Effector memory CD4-positive, alpha-beta T cell (primary cell): ENCODE results near the gene ASTN2.

ENCODE experiments used
- DNase-seq, 3 donors: peaks; one replicate each; pipeline ENCODE4 v3.0.0-alpha.2; 2020
- H3K27ac ChIP-seq: 2 replicates; pipeline ENCODE4 v1.7.0; 2013; ENCODE audit warnings: mild to moderate bottlenecking, low read length, moderate library complexity; ENCODE audit not compliant: insufficient read depth, poor library complexity, severe bottlenecking
- H3K27me3 ChIP-seq: replicated peaks from 2 replicates; pipeline ENCODE4 v1.7.0; 2013; ENCODE audit warnings: mild to moderate bottlenecking, low read length; ENCODE audit not compliant: insufficient read depth, control insufficient read depth, poor library complexity, severe bottlenecking
- H3K36me3 ChIP-seq: 2 replicates; pipeline ENCODE4 v1.7.0; 2013; ENCODE audit warnings: mild to moderate bottlenecking, low read length, moderate library complexity; ENCODE audit not compliant: control insufficient read depth, insufficient read depth
- H3K4me1 ChIP-seq: 2 replicates; pipeline ENCODE4 v1.7.0; 2013; ENCODE audit warnings: low read length, mild to moderate bottlenecking; ENCODE audit not compliant: control insufficient read depth, insufficient read depth, poor library complexity, severe bottlenecking
- H3K4me3 ChIP-seq: 2 replicates; pipeline ENCODE4 v1.7.0; 2013; ENCODE audit warnings: low read length, low read depth, mild to moderate bottlenecking; ENCODE audit not compliant: insufficient read depth, poor library complexity, severe bottlenecking
- H3K9me3 ChIP-seq: 2 replicates; pipeline ENCODE4 v1.7.0; 2013; ENCODE audit warnings: mild to moderate bottlenecking, low read length, moderate library complexity; ENCODE audit not compliant: control insufficient read depth

ASTN2 gene

DNA sequence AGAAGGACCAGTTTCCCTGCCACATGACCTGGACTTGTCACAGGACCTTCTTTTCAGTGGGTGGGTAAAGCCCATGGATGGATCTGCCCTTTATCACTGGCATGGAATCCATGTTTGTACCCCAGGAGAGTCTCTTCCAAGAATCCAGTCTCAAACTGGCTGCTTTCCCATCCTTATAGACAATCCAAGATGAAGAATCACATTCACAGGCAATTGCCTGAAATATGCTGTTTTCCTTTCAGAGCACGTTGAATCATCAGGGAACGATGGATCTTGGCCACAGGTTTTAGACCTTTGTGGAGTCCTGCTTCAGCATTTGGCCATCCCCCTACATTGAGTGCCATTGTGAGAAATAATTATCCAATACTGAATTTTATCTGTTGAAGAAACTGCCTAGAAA is 319.8 kb downstream of the ASTN2 start:
- Histone ChIP-seq H3K27ac (no peak overlapping the region), H3K9me3 (no peaks in the 10 kb centered on the region), H3K4me1 (no peaks in the 10 kb centered on the region), H3K4me3 (no peak overlapping the region), H3K36me3 (no peaks in the 10 kb centered on the region), H3K27me3 (no peaks in the 10 kb centered on the region)
- no peak for DNase-seq

DNA sequence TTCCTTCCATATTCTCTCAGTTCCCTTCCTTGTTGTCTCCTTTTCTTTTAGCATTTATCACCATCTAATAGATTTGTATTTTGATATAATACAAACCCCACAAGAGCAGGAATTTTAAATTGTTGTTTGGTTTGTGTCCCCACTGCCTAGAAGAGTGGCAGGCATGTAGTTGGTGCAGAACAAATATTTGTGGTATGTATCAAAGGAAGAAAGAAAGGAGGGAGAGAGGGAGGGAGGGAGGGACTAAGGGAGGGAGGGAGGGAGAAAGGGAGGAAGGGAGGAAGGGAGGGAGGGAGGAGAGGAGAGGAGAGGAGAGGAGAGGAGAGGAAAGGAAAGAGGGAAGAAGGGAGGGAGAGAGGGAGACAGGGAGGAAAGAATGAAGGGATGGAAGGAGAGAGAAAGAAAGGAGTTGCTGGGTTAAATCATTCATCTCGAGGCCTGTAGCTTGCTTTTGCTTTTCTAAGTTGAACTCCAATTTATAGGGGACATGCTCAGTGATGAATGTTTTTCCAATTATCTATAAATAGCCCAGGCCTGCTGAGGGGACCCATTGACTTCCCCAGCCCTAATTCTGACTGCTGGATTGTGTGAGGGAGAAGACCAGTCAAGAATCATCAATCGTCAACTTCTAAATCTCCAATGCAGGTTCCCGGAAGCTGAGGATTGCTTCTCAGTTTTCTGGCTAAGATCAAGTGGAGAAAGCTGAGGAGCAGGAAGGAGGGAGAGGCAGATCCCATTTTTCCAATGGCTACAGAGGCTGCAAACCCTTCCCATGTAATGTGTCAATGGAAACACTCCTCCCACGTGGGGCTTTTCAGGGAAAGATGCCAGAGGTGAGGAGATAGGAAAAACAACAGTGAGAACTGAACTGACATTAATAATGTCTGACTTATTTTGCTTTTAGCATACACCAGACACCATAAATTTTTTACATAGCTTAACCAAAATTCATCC is 320.7 kb downstream of the ASTN2 start:
- H3K9me3 ChIP-seq, result no peaks in the 10 kb centered on the region
- no peaks in the 10 kb centered on the region for H3K27me3 ChIP-seq
- no peaks in the 10 kb centered on the region for H3K36me3 ChIP-seq
- H3K4me1 ChIP-seq, result no peaks in the 10 kb centered on the region
- no peak overlapping the region for H3K4me3 ChIP-seq
- no peak overlapping the region for H3K27ac ChIP-seq
- no peak for DNase-seq

DNA sequence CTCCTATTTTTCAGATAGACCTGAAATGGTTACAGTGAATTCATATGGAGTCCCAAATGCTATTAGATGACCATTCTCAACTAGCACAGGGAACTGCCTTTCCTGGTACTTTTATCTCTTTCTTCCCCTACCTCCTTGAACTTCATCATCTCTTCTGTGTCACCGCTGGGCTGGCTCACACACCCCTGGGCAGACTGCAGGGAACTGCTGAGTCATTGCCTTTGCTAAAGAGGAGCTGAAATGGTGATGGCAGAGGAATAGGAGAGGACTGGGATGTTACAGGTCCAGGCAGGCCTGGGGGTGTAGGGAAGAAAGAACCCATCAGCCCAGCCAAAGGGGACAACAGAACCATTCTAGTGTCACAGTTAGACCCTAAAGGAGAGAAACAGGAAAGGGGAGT is 322.3 kb downstream of the ASTN2 start:
- H3K4me1 ChIP-seq, result no peaks in the 10 kb centered on the region
- no peaks in the 10 kb centered on the region for H3K36me3 ChIP-seq
- H3K27ac ChIP-seq, result no peak overlapping the region
- H3K4me3 ChIP-seq, result no peak overlapping the region
- H3K27me3 ChIP-seq, result no peaks in the 10 kb centered on the region
- DNase-seq, result no peak
- H3K9me3 ChIP-seq, result no peaks in the 10 kb centered on the region

DNA sequence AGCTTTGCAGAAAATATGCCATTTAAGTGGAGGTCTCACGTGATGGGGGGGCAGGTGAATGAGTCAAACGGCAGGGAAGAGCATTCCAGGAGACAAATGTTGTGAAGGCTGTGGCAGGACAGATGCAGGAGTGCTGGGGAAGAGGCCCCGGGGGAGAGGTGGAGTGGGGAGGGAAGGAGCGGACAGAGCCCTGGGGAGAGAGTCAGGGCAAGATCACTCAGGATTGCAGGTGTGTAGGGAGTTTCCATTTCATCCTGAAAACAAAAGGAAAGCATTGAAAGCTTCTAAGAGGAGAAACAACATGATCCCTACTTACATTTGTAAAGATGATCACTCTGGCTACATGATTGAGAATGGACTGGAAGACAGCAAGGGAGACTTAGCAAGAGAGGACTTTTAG is 323.3 kb downstream of the ASTN2 start:
- no peak overlapping the region for H3K27ac ChIP-seq
- H3K36me3 ChIP-seq, result no peaks in the 10 kb centered on the region
- no peak for DNase-seq
- H3K9me3 ChIP-seq, result no peaks in the 10 kb centered on the region
- H3K4me1 ChIP-seq, result no peaks in the 10 kb centered on the region
- H3K4me3 ChIP-seq, result no peak overlapping the region
- H3K27me3 ChIP-seq, result no peaks in the 10 kb centered on the region

DNA sequence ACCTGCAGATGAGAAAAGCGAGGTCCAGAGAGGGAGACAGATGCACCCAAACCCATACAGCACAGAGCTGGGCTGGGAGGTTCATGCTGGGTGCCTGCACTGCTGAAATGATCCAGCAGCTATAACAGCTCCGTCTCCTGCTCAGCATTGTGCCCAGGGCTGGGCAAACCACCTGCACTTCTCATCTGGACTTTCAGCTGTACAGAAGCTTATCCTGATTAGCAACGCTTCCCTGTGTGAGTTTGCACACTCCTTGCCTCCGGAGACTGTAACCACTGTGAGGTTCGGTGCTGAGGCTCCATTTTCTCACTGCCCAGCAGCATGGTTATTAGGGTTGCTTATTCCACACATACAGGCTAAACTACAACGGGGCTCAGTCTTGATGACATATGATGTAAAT is 326.1 kb downstream of the ASTN2 start:
- DNase-seq, result no peak
- Histone ChIP-seq H3K36me3 (no peaks in the 10 kb centered on the region), H3K27ac (no peak overlapping the region), H3K9me3 (no peaks in the 10 kb centered on the region), H3K4me3 (no peak overlapping the region), H3K4me1 (no peaks in the 10 kb centered on the region), H3K27me3 (no peaks in the 10 kb centered on the region)

DNA sequence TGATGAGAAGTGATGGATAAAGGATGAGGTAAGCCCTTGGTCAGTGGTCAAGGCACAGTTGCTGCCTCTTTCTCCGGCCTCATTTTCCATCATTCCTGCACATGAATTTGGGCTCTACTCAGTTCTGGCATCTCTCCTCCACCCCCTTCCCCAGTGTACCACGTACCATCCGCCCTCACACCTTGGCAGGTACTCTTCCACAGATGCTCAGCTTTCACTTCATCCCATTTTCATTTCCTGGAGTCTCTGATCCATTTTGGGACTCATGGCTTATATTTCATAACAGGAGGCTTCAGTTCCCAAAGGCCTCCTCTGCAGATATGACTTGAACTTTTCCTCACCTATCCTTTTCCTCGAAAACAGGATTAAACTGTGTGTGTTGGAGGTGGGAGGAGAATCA is 326.7 kb downstream of the ASTN2 start:
- H3K27me3 ChIP-seq, result no peaks in the 10 kb centered on the region
- DNase-seq, result no peak
- no peaks in the 10 kb centered on the region for H3K36me3 ChIP-seq
- H3K27ac ChIP-seq, result no peak overlapping the region
- no peaks in the 10 kb centered on the region for H3K4me1 ChIP-seq
- H3K4me3 ChIP-seq, result no peak overlapping the region
- H3K9me3 ChIP-seq, result no peaks in the 10 kb centered on the region

DNA sequence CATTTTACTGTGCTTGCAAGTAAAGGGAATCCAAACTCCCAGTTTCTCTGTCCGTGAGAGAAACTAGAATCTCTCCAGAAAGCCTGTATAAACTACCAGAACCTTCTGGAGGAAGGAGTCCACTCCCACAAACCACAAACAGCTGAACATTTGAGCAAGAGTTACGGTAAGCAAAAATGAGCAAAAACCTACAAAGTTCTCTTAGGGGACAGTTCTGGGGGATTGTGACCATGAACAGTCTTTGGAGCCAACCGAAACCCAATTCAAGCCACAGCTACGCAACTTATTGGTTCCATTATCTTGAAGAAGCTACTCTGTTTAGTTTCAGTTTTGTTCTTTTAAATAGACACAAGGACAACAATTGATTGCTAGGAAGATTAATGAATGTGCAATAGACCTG is 330.6 kb downstream of the ASTN2 start:
- no peaks in the 10 kb centered on the region for H3K4me1 ChIP-seq
- no peaks in the 10 kb centered on the region for H3K36me3 ChIP-seq
- no peaks in the 10 kb centered on the region for H3K9me3 ChIP-seq
- no peak overlapping the region for H3K4me3 ChIP-seq
- H3K27ac ChIP-seq, result no peak overlapping the region
- H3K27me3 ChIP-seq, result no peaks in the 10 kb centered on the region
- DNase-seq, result no peak

DNA sequence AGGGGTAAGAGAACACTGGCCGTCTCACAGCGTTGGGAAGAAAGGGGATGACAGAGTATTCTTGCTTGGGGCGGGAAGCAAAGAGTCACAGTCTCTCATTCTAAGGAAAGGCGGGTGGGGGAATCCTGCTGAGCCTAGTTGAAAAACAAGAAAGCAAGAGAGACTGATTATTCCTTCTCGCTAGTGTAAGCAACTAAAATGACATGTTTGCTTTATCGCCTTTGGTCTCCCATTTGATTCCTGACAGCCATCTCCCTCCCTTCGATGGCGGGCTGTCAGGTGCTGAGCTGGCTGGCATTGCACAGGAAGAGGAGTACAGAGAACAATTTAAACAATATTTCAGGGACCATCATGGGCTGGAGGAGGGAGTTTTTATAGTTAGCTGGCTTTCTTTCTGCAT is 331.3 kb downstream of the ASTN2 start:
- no peak for DNase-seq
- H3K36me3 ChIP-seq, result no peaks in the 10 kb centered on the region
- no peaks in the 10 kb centered on the region for H3K27me3 ChIP-seq
- H3K9me3 ChIP-seq, result no peaks in the 10 kb centered on the region
- no peaks in the 10 kb centered on the region for H3K4me1 ChIP-seq
- H3K27ac ChIP-seq, result no peak overlapping the region
- H3K4me3 ChIP-seq, result no peak overlapping the region

GRCh38 chr9:117081641-117082317 is 333.1 kb downstream of the ASTN2 start:
- no peaks in the 10 kb centered on the region for H3K9me3 ChIP-seq
- no peaks in the 10 kb centered on the region for H3K4me1 ChIP-seq
- no peak overlapping the region for H3K27ac ChIP-seq
- no peaks in the 10 kb centered on the region for H3K36me3 ChIP-seq
- no peak for DNase-seq
- no peaks in the 10 kb centered on the region for H3K27me3 ChIP-seq
- H3K4me3 ChIP-seq, result no peak overlapping the region

DNA sequence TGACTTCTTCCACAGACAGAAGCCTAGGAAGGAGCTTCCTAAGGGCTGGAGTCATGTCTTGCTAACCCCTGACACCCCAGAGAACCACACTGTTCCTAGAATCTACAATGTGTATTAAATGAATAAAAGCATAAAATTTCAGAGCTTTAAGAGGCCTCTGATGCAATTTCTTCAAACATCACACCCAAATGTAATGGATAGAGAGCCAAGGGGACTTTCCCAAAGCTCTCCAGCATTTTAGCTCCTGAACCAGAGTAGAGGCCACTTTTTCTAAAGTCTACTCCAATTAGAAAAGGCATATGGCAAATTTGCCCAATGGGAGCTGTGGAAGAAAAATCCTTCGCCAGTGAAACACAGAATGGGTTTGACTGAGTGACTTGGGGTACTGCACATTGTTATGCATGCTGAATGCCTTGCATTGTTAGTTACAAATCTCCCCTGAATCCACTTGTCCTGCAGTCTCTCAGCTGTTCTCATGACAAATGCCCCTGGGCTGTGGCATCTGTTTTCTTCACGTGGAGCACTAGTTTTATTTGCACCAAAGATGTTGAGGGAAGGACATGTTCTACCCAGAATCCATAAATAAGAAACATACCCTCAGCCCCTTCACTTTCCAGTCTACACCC is 334.0 kb downstream of the ASTN2 start:
- H3K27ac ChIP-seq, result no peak overlapping the region
- no peak overlapping the region for H3K4me3 ChIP-seq
- no peaks in the 10 kb centered on the region for H3K27me3 ChIP-seq
- no peaks in the 10 kb centered on the region for H3K4me1 ChIP-seq
- no peaks in the 10 kb centered on the region for H3K36me3 ChIP-seq
- no peaks in the 10 kb centered on the region for H3K9me3 ChIP-seq
- no peak for DNase-seq
